GM18507 (cell line): ENCODE measurements around the gene HOXB2.

Source experiments
- DNase-seq: peaks from one replicate; pipeline ENCODE4 v3.0.0; 2011; ENCODE audit warnings: low read depth; ENCODE audit not compliant: insufficient read length; ENCODE audit errors: extremely low spot score
- FAIRE-seq: peaks from 2 replicates; lab custom pipeline; 2011; peaks lifted over from hg19 to GRCh38; lab: Jason Lieb, UNC

HOXB2 gene

DNA sequence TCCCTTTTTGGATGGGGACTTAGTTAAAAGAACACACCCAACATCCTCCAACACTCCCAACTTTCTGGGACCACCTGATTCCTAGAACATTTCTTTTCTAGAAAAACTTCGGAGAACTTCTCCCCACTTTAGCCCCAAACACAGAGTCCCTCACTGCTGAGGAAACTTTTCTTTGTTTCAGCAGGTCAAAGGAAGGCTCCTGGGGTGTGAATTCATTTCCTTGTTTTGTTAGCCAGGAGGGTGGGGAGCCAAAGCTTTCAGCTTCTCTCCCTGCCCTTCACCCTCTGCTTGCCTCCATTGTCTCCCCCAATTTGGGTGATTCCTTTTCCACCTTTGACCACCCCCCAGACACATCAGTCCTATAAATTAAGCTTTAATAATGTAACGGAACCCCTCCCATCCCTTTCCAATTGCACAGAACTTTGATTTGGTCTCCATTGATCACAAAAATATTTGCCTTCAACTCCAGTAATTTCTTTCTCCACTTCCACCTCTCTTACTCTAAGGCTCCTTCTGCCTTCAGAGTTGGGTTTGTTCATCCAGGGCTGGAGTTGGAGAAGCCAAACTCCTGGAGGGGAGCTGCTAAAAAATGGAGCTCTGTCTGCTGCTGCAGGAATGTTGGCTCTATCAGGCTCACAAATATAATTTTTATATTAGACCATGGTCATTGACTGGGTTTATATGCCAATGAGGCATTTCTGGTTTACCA, 22.9 kb upstream of the HOXB2 start:
- no peak for FAIRE-seq
- no peak for DNase-seq

DNA sequence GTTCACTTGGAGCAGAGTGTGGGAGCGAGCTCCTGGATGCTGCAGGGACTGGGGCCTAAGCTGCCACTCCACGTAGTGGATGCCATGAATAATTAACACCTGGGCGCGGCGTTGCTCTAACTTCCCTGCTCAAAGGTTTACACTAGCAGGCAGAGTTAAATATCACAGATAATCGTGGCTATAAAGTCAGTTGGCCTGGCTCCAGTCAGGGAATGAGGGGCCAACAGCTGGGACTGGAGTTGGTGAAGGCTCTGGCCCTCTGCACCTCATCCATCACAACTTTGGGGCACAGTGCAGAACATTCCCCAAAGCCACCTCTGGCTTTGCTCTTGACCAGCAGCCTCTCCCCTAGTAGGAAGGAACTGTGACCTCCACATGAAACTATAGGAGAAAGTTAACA, 22.3 kb upstream of the HOXB2 start:
- DNase-seq (no peak), FAIRE-seq (no peak)

DNA sequence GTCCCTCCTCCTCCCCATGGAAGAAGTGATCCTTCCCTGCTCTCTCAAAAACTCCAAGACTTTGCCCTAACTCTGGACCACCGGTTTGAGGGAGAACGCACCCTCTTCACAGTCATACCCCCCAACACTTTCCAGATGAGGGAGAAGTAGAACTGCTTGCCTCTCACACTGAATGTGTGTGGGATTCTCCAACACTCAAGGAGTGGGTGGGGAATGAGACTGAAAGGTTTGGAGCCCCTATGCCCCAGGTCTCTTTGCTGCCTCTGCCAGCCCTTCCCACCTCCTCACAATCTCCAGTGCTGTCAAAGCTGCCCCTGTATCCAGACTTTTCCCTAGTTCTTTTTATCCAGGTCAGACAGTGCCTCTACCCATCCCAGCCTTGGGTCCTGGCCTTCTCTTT, 21.8 kb upstream of the HOXB2 start:
- FAIRE-seq = no peak

DNA sequence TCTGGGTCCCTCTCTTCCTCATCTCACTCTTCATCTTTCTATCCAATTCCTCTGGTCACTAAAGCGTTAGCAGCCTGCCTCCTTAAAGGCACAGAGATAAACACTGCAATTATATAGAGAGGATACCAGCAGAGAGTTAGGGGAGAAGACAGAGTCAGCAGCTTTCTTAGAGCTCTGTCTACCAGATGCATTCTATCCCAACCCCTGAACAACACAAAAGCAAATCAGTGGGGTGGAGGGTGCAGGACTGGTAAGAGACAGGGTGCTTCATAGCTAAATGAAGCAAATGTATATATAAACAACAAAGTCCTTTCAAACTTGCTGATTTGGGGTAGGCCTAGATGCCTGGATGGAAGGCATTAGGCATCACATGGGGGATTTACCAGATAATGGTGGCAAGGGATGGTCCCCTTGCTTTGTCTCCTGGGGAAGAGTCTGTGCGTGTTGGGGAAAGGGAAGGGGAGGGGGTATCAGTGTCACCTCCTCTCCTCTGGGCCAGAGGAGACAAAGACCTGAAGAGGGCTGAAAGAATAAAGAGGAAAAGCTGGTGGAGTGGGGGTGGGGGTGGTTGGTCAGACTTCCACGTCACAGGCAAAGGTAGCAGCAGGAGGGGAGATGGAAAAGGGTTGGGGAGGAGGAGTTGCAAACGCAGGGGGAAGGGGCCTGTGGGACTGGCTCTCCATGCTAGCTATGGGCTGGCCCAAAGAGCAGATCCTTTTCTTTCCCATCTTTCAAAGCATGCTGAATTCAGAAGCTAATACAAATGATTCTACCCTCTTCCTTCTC, 21.2 kb upstream of the HOXB2 start:
- no peak for DNase-seq
- FAIRE-seq = no peak

More for the DNA sequence above, 21.8 kb upstream of the HOXB2 start:
- no peak for DNase-seq

DNA sequence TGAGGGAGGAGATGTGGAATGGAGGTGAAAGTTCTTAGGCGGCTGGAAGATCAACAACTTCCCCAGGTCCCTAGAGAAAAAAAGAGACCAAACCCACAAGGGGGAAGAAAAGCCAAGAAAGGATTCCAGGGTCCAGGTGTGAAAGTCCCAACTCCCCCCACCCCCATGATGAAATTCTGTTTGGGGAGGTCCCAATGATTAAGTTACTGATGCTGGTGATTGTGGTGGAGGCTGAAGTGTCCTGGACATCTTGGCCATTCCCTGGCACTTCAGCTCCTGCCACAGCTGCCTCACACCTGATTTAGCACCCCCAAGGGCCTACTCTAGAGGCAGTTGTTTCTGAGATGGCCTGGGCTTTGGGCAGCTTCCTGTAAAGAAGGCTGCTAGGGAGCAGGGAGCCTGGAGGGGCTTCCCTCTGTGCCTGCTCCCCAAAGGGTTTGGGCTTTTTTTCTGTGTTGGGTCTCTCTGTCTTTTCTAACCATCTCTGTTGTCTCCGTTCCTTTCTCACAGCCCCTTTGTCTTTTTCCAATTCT, 20.2 kb upstream of the HOXB2 start:
- DNase-seq (no peak), FAIRE-seq (no peak)

DNA sequence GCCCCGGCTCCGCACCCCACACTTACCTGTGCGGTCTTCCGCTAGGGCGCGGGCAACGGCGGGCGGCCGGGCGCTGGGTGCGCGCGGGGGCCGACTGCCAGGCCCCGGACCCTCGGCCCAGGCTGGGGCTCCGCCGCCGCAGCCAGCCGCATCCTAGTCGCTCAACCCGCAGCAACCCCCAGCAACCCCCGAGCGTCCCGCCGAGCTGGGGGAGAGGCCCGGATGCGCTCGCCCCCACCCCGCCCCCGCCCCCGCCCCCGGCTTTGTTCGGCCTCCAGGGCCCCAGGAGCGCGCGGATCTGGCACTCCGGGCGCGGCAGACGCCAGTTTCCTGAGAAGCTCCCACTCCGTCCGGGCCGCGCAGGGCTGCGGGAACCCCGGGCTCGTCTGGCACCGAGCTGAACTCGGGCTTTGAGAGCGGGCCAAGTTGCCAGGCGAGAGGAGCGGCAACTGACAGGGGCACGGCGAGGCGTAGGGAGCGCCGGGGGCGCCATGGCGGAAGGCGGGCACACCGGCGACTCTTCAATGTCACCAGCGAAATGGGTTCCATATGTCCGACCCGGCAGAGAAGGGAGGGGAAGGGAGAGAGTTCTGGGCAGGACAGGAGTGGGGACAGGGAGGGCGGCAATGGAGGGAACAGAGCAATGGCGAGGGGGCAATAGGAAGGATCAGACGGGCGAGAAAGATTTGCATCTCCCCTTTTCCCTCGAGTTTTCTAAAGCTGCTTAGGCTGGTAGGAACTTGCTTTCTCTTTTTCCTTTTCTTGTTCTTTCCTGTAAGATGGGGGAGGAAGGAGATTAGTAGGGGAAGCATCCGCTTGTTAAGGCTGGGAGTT, 19.5 kb upstream of the HOXB2 start:
- FAIRE-seq (no peak), DNase-seq (no peak)

DNA sequence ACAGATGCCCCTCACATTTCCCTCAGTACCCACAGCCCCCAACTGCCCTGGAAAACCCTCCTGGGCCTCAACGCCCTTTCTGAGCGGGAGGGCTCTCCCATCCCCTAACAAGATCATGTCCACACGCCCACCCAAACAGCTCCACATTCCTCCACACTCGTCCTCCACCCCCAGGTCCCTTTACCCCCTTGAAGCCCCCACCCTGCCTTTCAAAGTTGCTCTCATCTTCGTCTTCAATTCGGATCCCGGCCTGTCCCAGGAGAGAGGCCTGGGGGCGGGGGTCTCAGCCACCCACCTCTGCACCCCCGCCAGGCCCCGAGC, 18.9 kb upstream of the HOXB2 start:
- DNase-seq = no peak
- no peak for FAIRE-seq

DNA sequence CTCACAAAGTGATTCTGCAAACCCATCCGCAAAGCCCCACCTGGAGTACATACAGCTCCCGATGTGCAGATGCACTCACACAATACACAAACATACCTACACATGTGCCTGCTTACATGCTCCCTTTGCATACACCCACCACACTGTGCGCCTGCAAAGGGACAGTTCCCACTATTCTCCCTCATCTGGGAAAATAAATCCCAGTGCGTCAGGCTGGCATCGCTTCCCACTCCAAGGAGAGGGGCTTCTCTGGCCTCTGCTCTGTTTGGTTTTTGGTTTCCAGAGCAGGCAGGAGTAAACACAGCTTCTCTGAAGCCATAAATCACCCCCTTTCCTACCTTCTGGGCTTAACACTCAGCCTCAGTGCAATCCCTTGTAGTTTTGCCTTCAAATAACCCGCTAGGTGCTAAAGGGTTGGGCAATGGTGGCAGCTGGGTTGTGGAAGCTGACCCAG, 18.5 kb upstream of the HOXB2 start:
- FAIRE-seq = no peak

DNA sequence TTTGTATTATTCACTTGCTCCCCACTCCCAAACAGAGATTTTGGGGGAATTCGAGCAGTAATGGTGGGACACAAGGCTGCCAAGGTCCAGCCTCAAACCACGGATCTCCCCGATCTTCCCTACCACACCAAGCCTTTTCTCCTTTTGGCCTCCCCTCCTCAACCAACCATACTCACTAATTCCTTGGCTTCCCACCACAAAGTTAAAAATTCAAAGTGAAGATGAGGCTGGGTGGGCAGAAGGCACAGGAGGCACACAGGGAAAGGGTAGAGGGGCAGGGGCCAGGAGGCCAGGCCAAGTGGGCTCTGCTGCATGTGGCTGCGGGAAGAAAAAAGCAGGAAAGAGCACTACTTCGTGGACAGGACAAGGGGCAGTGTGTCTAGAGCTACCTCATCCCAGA, 18.0 kb upstream of the HOXB2 start:
- no peak for FAIRE-seq
- no peak for DNase-seq

More for the DNA sequence above, 18.5 kb upstream of the HOXB2 start:
- DNase-seq = no peak

DNA sequence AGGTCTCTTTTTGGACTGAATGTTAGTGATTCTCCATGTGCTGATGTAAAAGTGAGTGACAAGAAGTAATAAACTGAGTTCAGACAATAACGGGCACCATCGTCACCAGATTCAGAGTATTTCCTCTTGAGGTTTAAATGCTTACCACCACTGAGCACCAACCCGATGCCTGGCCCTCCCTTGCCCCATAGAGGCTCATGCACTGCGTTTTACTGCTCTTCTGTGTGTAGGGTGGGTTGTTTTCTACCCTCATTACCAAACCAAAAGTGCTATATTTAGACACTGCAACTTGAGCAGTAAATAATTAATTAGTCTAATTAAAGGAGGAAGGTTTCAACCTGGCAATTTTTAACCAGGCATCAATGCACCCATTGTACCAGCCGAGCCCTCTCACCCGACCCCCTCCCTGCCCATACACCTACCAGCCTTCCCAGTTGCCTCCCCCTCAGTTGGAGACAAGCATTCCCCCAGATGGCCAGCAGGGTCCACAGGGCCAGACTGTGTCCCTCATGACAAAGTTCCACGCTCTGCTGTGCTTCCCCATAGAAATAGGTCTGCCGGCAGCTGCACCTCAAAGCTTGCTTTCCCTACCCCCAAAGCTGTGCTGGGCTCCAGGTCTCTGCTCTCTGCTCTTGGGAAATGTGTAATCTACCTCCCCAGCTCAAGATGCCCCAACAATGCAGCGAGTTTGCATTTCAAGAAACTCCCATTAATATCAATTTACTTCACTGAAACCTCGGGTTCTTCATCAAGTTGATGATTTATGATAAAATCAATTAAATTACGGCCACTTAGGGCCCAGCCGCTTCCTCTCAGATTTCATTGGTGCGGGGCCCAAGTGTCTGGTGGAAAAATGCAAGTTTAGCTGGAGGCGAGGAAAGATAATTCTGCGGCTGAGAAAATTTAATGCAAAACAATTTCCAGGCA, 17.2 kb upstream of the HOXB2 start:
- peak; percentile 95 for FAIRE-seq
- no peak for DNase-seq

DNA sequence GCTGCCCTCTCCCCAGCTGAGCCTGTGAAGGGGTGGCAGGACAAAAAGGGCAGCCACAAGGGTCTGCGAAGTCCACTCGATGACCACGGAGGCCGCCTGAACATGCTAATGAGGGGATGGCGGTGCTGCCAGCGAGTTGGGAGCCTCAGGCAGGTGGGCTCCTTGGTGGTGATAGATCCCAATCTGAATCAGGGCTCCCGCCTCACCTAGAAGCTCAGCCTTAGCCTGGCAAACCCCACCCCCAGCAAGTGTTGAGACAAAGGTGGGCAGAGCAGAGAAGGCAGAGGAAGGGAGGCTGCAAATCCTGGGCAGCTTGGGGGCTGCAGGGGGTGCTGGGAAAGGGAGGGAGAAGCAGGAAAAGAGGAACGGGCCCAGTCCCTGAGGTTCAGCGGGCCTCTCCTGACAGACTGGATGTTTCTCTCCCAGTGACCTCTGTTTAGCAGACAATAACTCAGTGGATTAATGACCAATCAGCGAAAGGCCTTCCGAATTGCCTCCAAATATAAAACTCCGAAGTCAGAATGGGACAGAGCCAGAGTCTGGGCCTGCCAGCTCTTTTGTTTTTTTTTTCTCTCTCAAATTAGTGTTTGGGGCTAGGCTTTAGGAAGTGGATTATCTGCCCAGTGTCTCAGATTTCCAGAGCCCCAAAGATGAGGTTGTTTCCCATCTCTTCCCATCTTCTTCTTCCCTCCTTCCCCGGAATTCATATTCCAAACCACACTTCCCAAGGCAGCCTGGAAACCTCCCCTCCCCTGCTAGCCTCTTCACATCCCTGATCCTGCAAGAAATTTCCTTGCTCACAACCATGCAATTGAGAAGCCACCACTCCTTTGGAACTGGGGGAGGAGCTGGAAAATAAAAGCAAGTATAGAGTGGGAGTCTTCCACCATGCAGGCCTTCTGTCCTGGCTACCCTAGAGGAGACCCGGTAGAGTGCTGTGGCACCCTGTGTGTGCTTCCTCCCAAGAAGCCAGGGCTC, 15.2 kb upstream of the HOXB2 start:
- FAIRE-seq (no peak), DNase-seq (no peak)

DNA sequence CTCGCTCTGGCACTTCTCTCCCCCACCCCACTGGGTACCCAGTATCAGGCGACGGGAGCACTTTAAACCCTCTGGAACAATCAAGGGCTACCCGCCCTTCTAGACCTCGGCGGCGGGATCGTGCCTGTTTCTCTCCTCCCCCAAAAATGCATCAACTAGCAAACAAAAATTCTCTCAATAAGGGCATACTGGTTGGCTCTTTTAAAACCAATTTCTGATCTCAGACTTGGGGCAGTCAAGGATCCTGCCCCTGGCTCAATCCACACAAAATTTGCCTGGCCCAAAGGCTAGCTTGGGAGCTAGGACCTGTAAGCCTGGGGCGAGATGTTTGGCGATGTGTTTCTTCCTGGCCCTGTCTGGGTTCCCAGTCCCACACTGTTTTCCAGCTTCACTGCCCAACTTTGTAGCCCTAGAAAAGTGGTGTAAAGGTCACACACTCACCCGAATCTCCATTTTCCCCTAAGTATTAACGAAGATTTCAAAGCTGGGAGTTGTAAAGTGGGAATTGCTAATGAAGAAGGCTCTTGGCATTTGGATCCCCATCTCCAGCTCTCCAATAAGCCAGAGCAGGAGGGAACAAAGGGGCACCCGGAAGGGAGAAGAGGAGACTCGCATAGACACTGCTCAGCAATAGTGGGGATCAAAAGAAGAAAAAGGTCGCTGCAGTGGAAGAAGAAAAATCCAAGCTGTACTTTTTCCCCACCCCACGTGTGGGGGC, 14.4 kb upstream of the HOXB2 start:
- no peak for DNase-seq
- FAIRE-seq = no peak

DNA sequence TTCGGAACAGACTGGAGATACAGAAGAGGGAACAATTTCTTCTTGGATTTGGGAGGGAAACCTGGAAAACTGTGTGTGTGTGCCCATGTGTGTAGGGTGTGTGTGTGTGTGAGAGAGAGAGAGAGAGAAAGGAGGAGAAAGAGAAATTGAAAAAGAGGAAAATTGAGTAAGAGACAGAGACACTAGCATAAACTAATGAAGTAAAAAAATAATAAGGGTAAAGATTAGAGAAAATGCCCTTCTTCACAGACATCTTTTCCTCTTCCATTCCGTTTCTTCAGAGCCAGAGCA, 13.9 kb upstream of the HOXB2 start:
- no peak for DNase-seq
- no peak for FAIRE-seq

DNA sequence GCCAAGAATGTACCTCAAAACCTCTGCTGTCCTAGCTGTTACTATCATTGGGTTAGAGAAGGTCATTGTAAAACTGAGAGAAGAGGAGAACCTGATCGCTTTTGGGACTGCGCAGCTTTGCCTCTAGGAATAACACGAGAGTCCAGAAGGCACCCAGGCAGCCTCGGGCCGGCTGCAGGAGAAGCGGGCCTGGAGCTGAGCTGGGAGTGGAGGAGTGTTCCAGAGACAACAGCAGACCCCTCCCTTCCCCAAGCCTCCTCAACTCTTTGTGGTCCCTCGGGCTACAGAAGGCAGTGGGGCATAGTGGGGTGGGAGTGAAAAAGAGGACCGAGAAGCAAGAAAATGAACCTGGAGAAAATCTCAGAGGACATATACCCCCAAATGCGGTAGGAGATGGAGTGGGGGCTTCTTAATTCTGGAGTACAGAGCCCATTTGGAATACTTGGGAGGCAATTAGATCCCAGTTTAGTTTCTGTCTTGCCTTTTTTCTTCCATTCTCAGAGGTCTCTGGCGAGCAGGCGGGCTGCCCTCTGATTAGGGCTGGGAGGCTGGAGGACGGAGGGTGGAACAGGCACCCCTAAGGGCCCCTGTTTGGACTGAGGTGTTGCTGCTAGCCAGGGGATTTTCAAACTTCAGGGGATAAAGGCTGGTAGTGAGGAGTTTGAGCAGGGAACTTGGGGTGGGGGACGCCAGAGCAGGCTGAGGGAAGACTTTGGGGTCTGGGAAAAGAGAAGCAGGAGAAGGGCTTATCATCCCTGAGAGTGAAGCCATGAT, 13.3 kb upstream of the HOXB2 start:
- no peak for FAIRE-seq
- DNase-seq = no peak

DNA sequence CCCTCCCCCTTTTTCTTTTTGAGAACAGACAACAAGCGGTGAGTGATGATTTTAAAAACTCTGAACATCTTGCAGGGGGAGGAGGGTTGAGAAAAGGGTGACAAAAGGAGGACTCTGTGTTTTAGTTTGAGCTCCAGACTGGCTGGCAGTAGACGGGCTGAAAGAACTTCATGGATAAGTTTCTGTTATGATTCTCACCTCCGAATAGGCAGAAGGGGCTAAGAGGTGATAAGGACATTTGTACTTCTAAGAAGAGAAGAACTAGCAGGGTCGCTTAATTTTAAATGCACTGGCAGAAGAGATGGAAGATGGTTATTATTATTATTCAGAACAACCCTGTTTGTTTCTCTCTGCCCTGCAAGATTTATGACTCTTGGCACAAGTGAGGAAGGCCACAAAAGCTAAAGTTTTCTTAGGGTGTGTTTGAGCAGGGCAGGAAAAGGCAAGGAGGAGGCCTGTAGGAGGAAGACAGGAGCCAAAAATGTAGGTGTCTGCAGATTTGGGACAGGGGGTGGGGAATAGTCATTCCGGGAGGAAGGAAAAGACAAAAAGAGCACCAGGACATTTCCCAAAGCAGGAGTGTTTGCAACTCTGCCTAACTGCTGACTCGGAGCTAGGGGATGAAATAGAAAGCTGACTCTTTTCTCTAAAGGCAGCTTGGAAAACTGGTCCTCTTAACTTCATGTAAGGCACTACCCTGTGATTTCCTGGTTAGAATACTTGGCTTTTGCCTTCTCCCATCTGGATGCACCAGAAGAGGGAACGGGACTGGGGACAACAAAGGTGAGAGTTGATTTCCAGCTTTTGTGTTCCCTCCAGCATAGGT, 11.9 kb upstream of the HOXB2 start:
- FAIRE-seq = no peak

DNA sequence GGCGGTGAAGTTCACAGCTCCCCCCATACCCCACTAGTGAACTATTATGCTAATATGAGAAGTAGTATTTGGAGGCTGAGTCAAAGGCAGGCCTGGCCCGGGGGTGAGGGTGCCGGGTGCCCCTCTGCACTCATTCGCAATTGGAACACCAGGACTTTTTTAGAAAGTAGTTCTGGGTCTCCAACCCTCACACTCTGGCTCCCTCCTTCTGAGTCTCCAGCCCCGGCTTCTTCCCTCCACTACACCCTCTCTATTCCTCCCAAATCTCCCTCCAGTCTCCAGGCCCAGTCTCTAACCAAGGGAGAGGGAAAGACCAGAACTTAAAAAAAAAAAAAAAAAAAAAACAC, 11.3 kb upstream of the HOXB2 start:
- DNase-seq = no peak
- no peak for FAIRE-seq

More for the DNA sequence above, 11.9 kb upstream of the HOXB2 start:
- no peak for DNase-seq
